Trophoblast cell (in vitro differentiated cells and primary cell): ENCODE data around the gene KCNMB2.

Source experiments
- DNase-seq, 2 donors: peaks; one replicate each; pipeline ENCODE4 v3.0.0-alpha.2; 2016
- H2AFZ ChIP-seq: 2 replicates; pipeline ENCODE4 v1.6.1; 2013; ENCODE audit warnings: low read length, moderate library complexity, mild to moderate bottlenecking; ENCODE audit not compliant: insufficient read depth, poor library complexity
- H2AK5ac ChIP-seq: 2 replicates; pipeline ENCODE4 v1.6.1; 2013; ENCODE audit warnings: mild to moderate bottlenecking, low read length
- H2BK120ac ChIP-seq: 2 replicates; pipeline ENCODE4 v1.6.1; 2013; ENCODE audit warnings: low read length, mild to moderate bottlenecking, moderate library complexity; ENCODE audit not compliant: insufficient read depth, poor library complexity
- H2BK12ac ChIP-seq: 2 replicates; pipeline ENCODE4 v1.6.1; 2013; ENCODE audit warnings: mild to moderate bottlenecking, low read length, moderate library complexity
- H2BK5ac ChIP-seq: 2 replicates; pipeline ENCODE4 v1.6.1; 2013; ENCODE audit warnings: low read length, low read depth, moderate library complexity, mild to moderate bottlenecking; ENCODE audit not compliant: poor library complexity
- H3K14ac ChIP-seq: 2 replicates; pipeline ENCODE4 v1.6.1; 2013; ENCODE audit warnings: mild to moderate bottlenecking, low read length
- H3K18ac ChIP-seq: 2 replicates; pipeline ENCODE4 v1.6.1; 2013; ENCODE audit warnings: mild to moderate bottlenecking, low read length
- H3K23ac ChIP-seq: 2 replicates; pipeline ENCODE4 v1.6.1; 2013; ENCODE audit warnings: low read length
- H3K27ac ChIP-seq: 2 replicates; pipeline ENCODE4 v1.5.1; 2013; ENCODE audit warnings: low read depth, mild to moderate bottlenecking, inconsistent platforms, low read length, moderate library complexity
- H3K27me3 ChIP-seq: 2 replicates; pipeline ENCODE4 v1.6.1; 2013; ENCODE audit warnings: inconsistent platforms, mild to moderate bottlenecking, low read length, moderate library complexity; ENCODE audit not compliant: insufficient read depth
- H3K36me3 ChIP-seq, 2 experiments: 1 replicate in 1 of 2; 2 replicates in 1 of 2; pipeline ENCODE4 v1.6.1; 2013; ENCODE audit warnings: low read length in 2 of 2, mild to moderate bottlenecking in 2 of 2, moderate library complexity in 1 of 2; ENCODE audit not compliant: insufficient read depth in 2 of 2, control insufficient read depth in 1 of 2
- H3K4ac ChIP-seq: 2 replicates; pipeline ENCODE4 v1.6.1; 2013; ENCODE audit warnings: low read depth, mild to moderate bottlenecking, low read length, moderate library complexity
- H3K4me1 ChIP-seq, 2 experiments: 1 replicate in 1 of 2; 2 replicates in 1 of 2; pipeline ENCODE4 v1.6.1; 2013; ENCODE audit warnings: low read length in 2 of 2, mild to moderate bottlenecking in 2 of 2, moderate library complexity in 1 of 2; ENCODE audit not compliant: insufficient read depth in 2 of 2, control insufficient read depth in 1 of 2
- H3K4me2 ChIP-seq: 2 replicates; pipeline ENCODE4 v1.6.1; 2013; ENCODE audit warnings: inconsistent platforms, mild to moderate bottlenecking, low read length, moderate library complexity
- H3K4me3 ChIP-seq: 2 replicates; pipeline ENCODE4 v1.5.1; 2013; ENCODE audit warnings: mild to moderate bottlenecking, low read depth, low read length, inconsistent platforms
- H3K79me1 ChIP-seq: one replicate; pipeline ENCODE4 v1.6.1; 2013; ENCODE audit warnings: low read length
- H3K79me2 ChIP-seq: 2 replicates; pipeline ENCODE4 v1.6.1; 2013; ENCODE audit warnings: low read length, mild to moderate bottlenecking; ENCODE audit not compliant: control insufficient read depth, insufficient read depth, poor library complexity
- H3K9ac ChIP-seq: 2 replicates; pipeline ENCODE4 v1.6.1; 2013; ENCODE audit warnings: mild to moderate bottlenecking, low read length
- H3K9me3 ChIP-seq: 2 replicates; pipeline ENCODE4 v1.6.1; 2013; ENCODE audit warnings: low read depth, mild to moderate bottlenecking, control low read depth, inconsistent platforms, low read length; ENCODE audit not compliant: insufficient read depth
- H4K12ac ChIP-seq: 2 replicates; pipeline ENCODE4 v1.6.1; 2013; ENCODE audit warnings: low read depth, mild to moderate bottlenecking, low read length, moderate library complexity
- H4K8ac ChIP-seq: 2 replicates; pipeline ENCODE4 v1.6.1; 2013; ENCODE audit warnings: low read depth, mild to moderate bottlenecking, low read length, moderate library complexity
- H4K91ac ChIP-seq: one replicate; pipeline ENCODE4 v1.6.1; 2013; ENCODE audit warnings: low read depth, mild to moderate bottlenecking, low read length, moderate library complexity
- WGBS: extraction: QIAGEN DNeasy Blood & Tissue Kit; methylation state at CpG from one replicate; pipeline ENCODE4 v1.1.7; 2013; ENCODE audit warnings: missing lambda C conversion rate; ENCODE audit not compliant: insufficient read length, insufficient coverage; ENCODE audit errors: extremely low coverage; 5-methylcytosine and 5-hydroxymethylcytosine counted together

The KCNMB2 gene

GRCh38 chr3:178671791-178672190 is 135.6 kb downstream of the KCNMB2 start:
- Histone ChIP-seq H3K9ac (no peak overlapping the region), H4K91ac (no peak overlapping the region), H2BK120ac (no peak overlapping the region), H4K8ac (no peak overlapping the region), H3K4me3 (no peak overlapping the region), H3K79me2 (no peaks in the 10 kb centered on the region), H3K27ac (no peak overlapping the region), H2BK5ac (no peak overlapping the region), H2AK5ac (no peak overlapping the region), H3K36me3 (no peaks in the 10 kb centered on the region), H3K27me3 (no peaks in the 10 kb centered on the region), H3K79me1 (no peaks in the 10 kb centered on the region), H3K23ac (no peak overlapping the region), H2BK12ac (no peak overlapping the region), H3K14ac (no peak overlapping the region), H3K4me1 (no peaks in the 10 kb centered on the region), H3K4me2 (no peak overlapping the region), H4K12ac (no peak overlapping the region), H2AFZ (no peak overlapping the region), H3K9me3 (no peaks in the 10 kb centered on the region), H3K18ac (no peak overlapping the region), H3K4ac (no peak overlapping the region)
- DNase-seq, result no peak
- WGBS, result no CpG with 5 or more reads among the region's 1 CpG

DNA sequence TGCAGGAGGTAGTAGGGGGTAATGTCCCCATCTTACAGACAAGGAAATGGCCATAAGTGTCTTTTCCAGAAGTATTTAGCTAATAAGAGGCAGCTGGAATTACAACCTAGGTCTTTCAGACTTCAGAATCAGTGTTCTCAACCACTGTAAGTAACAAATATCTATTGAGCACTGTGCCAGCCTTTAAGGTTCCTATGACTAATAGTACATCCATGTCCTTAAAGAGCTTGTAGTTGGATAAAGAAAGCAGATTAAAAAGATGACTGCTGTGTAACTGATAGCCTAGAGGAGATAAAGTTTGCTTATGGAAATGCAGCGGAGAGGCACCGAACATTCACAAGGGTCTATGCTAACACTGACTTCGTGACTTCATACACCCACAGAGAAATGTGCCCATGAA is 136.0 kb downstream of the KCNMB2 start:
- H2BK120ac ChIP-seq, result no peak overlapping the region
- no peak overlapping the region for H2BK5ac ChIP-seq
- H3K79me2 ChIP-seq, result no peaks in the 10 kb centered on the region
- no peaks in the 10 kb centered on the region for H3K79me1 ChIP-seq
- no peak for DNase-seq
- no peak overlapping the region for H3K4me2 ChIP-seq
- H2BK12ac ChIP-seq, result no peak overlapping the region
- H2AK5ac ChIP-seq, result no peak overlapping the region
- no peak overlapping the region for H3K4ac ChIP-seq
- no peak overlapping the region for H4K91ac ChIP-seq
- no peak overlapping the region for H4K12ac ChIP-seq
- no peak overlapping the region for H3K4me3 ChIP-seq
- H3K36me3 ChIP-seq, result no peaks in the 10 kb centered on the region
- H3K27me3 ChIP-seq, result no peaks in the 10 kb centered on the region
- H3K9ac ChIP-seq, result no peak overlapping the region
- H3K18ac ChIP-seq, result no peak overlapping the region
- no peaks in the 10 kb centered on the region for H3K9me3 ChIP-seq
- no peaks in the 10 kb centered on the region for H3K4me1 ChIP-seq
- no peak overlapping the region for H3K27ac ChIP-seq
- no CpG with 5 or more reads among the region's 3 CpGs for WGBS
- no peak overlapping the region for H2AFZ ChIP-seq
- no peak overlapping the region for H3K23ac ChIP-seq
- no peak overlapping the region for H3K14ac ChIP-seq
- H4K8ac ChIP-seq, result no peak overlapping the region

DNA sequence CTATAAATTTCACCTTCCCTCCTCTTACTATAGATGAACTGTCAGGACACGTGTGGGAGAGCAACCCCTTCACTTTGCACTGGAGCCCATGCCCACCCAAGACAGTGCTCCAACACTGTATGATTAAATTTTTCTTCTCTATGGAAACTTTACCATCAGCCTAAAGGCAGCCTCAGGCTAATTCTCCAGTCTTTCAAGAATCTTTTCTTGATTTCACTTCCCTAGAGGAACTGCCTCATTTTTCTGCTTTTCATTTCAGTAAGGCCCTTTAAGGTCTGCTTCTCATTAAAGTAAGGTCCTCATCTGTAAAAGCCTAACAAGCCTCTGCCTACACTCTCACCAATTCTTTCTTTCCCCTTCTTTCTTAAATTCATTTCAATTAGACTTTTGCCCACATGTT is 137.3 kb downstream of the KCNMB2 start:
- H3K36me3 ChIP-seq, result no peaks in the 10 kb centered on the region
- H2BK5ac ChIP-seq, result no peak overlapping the region
- H3K79me2 ChIP-seq, result no peaks in the 10 kb centered on the region
- no peaks in the 10 kb centered on the region for H3K4me1 ChIP-seq
- no peak overlapping the region for H4K91ac ChIP-seq
- H3K18ac ChIP-seq, result no peak overlapping the region
- H3K14ac ChIP-seq, result no peak overlapping the region
- H2BK12ac ChIP-seq, result no peak overlapping the region
- no peak overlapping the region for H3K23ac ChIP-seq
- no peak overlapping the region for H3K4me3 ChIP-seq
- WGBS, result no CpG with 5 or more reads among the region's 1 CpG
- no peaks in the 10 kb centered on the region for H3K27me3 ChIP-seq
- H2BK120ac ChIP-seq, result no peak overlapping the region
- H4K12ac ChIP-seq, result no peak overlapping the region
- H2AFZ ChIP-seq, result no peak overlapping the region
- no peak overlapping the region for H2AK5ac ChIP-seq
- H3K4me2 ChIP-seq, result no peak overlapping the region
- H3K9ac ChIP-seq, result no peak overlapping the region
- H3K9me3 ChIP-seq, result no peaks in the 10 kb centered on the region
- no peaks in the 10 kb centered on the region for H3K79me1 ChIP-seq
- no peak overlapping the region for H4K8ac ChIP-seq
- no peak overlapping the region for H3K27ac ChIP-seq
- H3K4ac ChIP-seq, result no peak overlapping the region
- no peak for DNase-seq

DNA sequence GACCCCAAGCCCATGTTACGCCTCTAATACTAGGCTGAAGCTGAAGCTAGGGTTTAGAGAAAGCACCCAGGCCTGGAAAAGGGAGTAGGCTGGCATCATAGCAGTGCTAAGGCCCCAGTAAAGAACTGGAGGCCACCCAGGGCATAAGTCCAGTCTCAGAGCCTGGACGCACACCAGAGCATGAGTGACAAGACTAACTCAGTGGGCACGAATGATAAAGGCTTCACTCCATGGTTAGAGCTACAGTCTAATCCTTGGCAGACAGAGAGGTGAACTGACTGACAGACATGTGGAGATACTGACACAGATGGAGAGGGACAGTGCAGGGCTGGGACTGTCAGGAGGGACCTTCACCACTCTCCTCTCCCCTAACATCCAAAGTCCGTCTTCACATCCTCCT is 139.8 kb downstream of the KCNMB2 start:
- H2BK5ac ChIP-seq, result no peak overlapping the region
- H3K79me1 ChIP-seq, result no peaks in the 10 kb centered on the region
- H3K27me3 ChIP-seq, result no peaks in the 10 kb centered on the region
- H3K27ac ChIP-seq, result no peak overlapping the region
- H3K4me1 ChIP-seq, result no peaks in the 10 kb centered on the region
- H2AFZ ChIP-seq, result no peak overlapping the region
- H3K18ac ChIP-seq, result no peak overlapping the region
- H2BK120ac ChIP-seq, result no peak overlapping the region
- no peak overlapping the region for H2AK5ac ChIP-seq
- no peak for DNase-seq
- H3K4ac ChIP-seq, result no peak overlapping the region
- no peak overlapping the region for H3K4me2 ChIP-seq
- no CpG with 5 or more reads among the region's 4 CpGs for WGBS
- H2BK12ac ChIP-seq, result no peak overlapping the region
- H4K91ac ChIP-seq, result no peak overlapping the region
- no peak overlapping the region for H3K9ac ChIP-seq
- no peak overlapping the region for H3K4me3 ChIP-seq
- H4K12ac ChIP-seq, result no peak overlapping the region
- H3K14ac ChIP-seq, result no peak overlapping the region
- H3K79me2 ChIP-seq, result no peaks in the 10 kb centered on the region
- H4K8ac ChIP-seq, result no peak overlapping the region
- H3K23ac ChIP-seq, result no peak overlapping the region
- H3K36me3 ChIP-seq, result no peaks in the 10 kb centered on the region
- H3K9me3 ChIP-seq, result no peaks in the 10 kb centered on the region
